DOHH2 (cell line): Measurements from ENCODE around the gene DBNDD1.

Experiments
- H3F3A ChIP-seq: fragments of 200-600 bp; sonication (generic), shearing (Covaris generic); 2 replicates; pipeline ENCODE4 v1.6.0; 2016; ENCODE audit warnings: antibody characterized with exemption, mild to moderate bottlenecking; ENCODE audit not compliant: control insufficient read depth, insufficient read depth
- H3K27ac ChIP-seq: fragments of 200-600 bp; sonication (generic); 2 replicates; pipeline ENCODE4 v1.5.1; 2014; ENCODE audit warnings: low read depth, mild to moderate bottlenecking, low read length, moderate library complexity
- H3K27me3 ChIP-seq: fragments of 200-600 bp; sonication (generic); 2 replicates; pipeline ENCODE4 v1.6.1; 2014; ENCODE audit warnings: mild to moderate bottlenecking, low read length, mixed read lengths; ENCODE audit not compliant: control insufficient read depth
- H3K36me3 ChIP-seq: fragments of 200-600 bp; sonication (generic); 2 replicates; pipeline ENCODE4 v1.6.1; 2014; ENCODE audit warnings: mild to moderate bottlenecking, low read length, moderate library complexity, mixed read lengths; ENCODE audit not compliant: control insufficient read depth
- H3K4me1 ChIP-seq: fragments of 200-600 bp; sonication (generic); 2 replicates; pipeline ENCODE4 v1.6.1; 2014; ENCODE audit warnings: mild to moderate bottlenecking, low read length, mixed read lengths; ENCODE audit not compliant: control insufficient read depth
- H3K4me2 ChIP-seq: fragments of 200-600 bp; sonication (generic); 2 replicates; pipeline ENCODE4 v1.6.0; 2014; ENCODE audit warnings: mild to moderate bottlenecking, low read length, moderate library complexity
- H3K4me3 ChIP-seq: fragments of 200-600 bp; sonication (generic); 2 replicates; pipeline ENCODE4 v1.5.1; 2014; ENCODE audit warnings: mild to moderate bottlenecking, low read length, mixed read lengths
- H3K79me2 ChIP-seq: fragments of 200-600 bp; sonication (generic); 2 replicates; pipeline ENCODE4 v1.6.1; 2014; ENCODE audit warnings: mild to moderate bottlenecking, low read length, mixed read lengths; ENCODE audit not compliant: control insufficient read depth
- H3K9me2 ChIP-seq: fragments of 200-600 bp; sonication (generic); replicated peaks from 2 replicates; pipeline ENCODE4 v1.6.1; 2014; ENCODE audit warnings: mild to moderate bottlenecking, low read length, mixed read lengths; ENCODE audit not compliant: control insufficient read depth
- H3K9me3 ChIP-seq: fragments of 200-600 bp; sonication (generic); 2 replicates; pipeline ENCODE4 v1.6.1; 2014; ENCODE audit warnings: antibody characterized with exemption, low read length, mixed read lengths; ENCODE audit not compliant: control insufficient read depth, insufficient read depth
- H4K20me1 ChIP-seq: fragments of 200-600 bp; sonication (generic); 2 replicates; pipeline ENCODE4 v1.6.0; 2014; ENCODE audit warnings: low read depth, mild to moderate bottlenecking, antibody characterized with exemption, low read length, moderate library complexity; ENCODE audit not compliant: control insufficient read depth, insufficient read depth
- EZH2phosphoT487 ChIP-seq: fragments of 200-600 bp; sonication (generic); IDR thresholded peaks from 2 replicates; pipeline ENCODE4 v1.6.1; 2017; ENCODE audit warnings: borderline replicate concordance, mild to moderate bottlenecking, antibody characterized with exemption, low read length, moderate library complexity, mixed read lengths
- TF ChIP-seq, protein P1 (sequence below): fragments of 200-600 bp; sonication (generic); IDR thresholded peaks from one replicate; pipeline ENCODE4 v1.5.1; 2014; ENCODE audit warnings: antibody characterized with exemption, mild to moderate bottlenecking, low read depth, low read length; ENCODE audit not compliant: poor library complexity, severe bottlenecking

DBNDD1 gene

DNA sequence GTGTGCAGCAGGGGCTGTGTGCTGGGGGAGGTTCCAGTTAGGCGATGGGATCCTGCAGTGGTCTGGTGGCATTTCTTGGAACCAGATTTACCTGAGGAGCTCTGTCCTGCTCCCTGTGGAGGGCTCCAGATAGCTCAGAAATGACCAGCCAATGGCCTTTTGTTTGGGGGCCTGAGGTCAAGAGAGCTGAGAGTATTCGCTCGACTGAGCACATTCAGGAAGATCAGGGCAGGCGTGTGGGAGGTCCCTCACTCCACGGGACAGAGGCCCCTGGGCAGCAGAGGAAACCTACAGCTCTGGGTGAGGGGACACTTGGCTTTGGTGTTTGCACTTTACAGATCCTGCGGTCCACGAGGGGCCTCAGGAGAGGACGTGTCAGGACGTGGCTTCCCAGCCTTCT, 52.5 kb downstream of the DBNDD1 start:
- no peak overlapping the region for H3K27ac ChIP-seq
- no peak overlapping the region for H3K4me3 ChIP-seq
- peaks cover 63% of the 10 kb centered on the region for H3K36me3 ChIP-seq
- H4K20me1 ChIP-seq: peaks cover 3% of the 10 kb centered on the region; the same call in 1 of the 2 replicates
- no peaks in the 10 kb centered on the region for H3K9me2 ChIP-seq
- H3K79me2 ChIP-seq: peaks cover 8% of the 10 kb centered on the region
- TF ChIP-seq, protein P1, sequence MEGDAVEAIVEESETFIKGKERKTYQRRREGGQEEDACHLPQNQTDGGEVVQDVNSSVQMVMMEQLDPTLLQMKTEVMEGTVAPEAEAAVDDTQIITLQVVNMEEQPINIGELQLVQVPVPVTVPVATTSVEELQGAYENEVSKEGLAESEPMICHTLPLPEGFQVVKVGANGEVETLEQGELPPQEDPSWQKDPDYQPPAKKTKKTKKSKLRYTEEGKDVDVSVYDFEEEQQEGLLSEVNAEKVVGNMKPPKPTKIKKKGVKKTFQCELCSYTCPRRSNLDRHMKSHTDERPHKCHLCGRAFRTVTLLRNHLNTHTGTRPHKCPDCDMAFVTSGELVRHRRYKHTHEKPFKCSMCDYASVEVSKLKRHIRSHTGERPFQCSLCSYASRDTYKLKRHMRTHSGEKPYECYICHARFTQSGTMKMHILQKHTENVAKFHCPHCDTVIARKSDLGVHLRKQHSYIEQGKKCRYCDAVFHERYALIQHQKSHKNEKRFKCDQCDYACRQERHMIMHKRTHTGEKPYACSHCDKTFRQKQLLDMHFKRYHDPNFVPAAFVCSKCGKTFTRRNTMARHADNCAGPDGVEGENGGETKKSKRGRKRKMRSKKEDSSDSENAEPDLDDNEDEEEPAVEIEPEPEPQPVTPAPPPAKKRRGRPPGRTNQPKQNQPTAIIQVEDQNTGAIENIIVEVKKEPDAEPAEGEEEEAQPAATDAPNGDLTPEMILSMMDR: no peak
- no peak for TF ChIP-seq EZH2phosphoT487
- peaks cover 62% of the 10 kb centered on the region for H3K4me1 ChIP-seq
- H3K9me3 ChIP-seq: no peaks in the 10 kb centered on the region
- H3F3A ChIP-seq: peaks cover 67% of the 10 kb centered on the region
- H3K27me3 ChIP-seq: no peaks in the 10 kb centered on the region
- no peak overlapping the region for H3K4me2 ChIP-seq

DNA sequence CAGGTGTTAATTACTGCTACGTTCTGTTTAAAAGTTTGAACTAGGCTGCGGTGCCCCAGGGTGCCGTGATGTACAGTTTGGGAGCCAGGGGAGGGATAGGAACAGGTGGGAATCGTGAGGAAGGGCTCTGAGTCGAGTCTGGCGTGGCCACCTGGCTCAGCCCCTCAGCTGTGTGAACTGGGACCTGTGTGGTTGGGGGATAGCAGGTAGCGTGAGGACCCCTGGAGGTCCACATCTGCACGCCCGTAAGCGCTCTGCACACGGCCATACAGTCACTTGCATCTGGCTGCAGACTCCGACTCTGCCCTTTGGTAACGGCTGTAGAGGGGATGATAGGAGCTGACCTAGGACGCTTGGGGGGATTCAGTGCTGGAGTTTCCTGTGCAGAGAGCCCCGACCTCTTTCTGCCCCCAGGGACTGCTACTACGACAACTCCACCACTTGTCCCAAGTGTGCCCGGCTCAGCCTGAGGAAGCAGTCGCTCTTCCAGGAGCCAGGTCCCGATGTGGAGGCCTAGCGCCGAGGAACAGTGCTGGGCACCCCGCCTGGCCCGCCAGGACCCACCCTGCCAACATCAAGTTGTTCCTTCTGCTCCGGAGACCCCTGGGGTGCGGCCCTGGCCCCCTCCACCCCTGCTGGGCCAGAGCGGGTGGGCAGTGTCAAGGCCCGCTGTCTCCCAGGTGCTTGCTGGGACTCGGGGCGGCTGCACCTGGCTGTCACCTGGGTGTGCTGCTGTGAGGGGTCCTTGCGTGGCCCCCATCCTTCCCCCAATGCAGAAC, 53.6 kb downstream of the DBNDD1 start:
- Histone ChIP-seq H3K27me3 (no peaks in the 10 kb centered on the region), H3K79me2 (peaks cover 17% of the 10 kb centered on the region), H3K27ac (no peak overlapping the region; the same call in 1 of the 2 replicates), H3K9me3 (no peaks in the 10 kb centered on the region), H3K9me2 (no peaks in the 10 kb centered on the region), H3K36me3 (peaks cover 75% of the 10 kb centered on the region), H3K4me1 (peaks cover 56% of the 10 kb centered on the region), H3K4me2 (no peak overlapping the region), H3K4me3 (no peak overlapping the region), H4K20me1 (peaks cover 7% of the 10 kb centered on the region; the same call in 1 of the 2 replicates), H3F3A (peaks cover 62% of the 10 kb centered on the region)
- TF ChIP-seq EZH2phosphoT487: no peak
- TF ChIP-seq, protein P1: no peak

DNA sequence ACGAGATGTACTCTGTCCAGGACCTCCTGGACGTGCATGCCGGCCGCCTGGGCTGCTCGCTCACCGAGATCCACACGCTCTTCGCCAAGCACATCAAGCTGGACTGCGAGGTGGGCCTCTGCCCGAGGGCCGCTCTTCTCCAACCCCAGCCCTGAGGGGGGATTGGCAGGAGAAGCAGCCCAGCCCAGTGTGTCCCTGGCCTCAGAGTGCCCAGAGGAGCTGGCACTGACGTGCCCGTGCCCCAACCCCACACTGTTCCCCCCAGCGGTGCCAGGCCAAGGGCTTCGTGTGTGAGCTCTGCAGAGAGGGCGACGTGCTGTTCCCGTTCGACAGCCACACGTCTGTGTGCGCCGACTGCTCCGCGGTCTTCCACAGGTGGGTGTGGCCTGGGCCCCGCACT, 55.1 kb downstream of the DBNDD1 start:
- Histone ChIP-seq H3K27ac (no peak overlapping the region), H3K36me3 (peaks cover 89% of the 10 kb centered on the region), H3K27me3 (no peaks in the 10 kb centered on the region), H3K79me2 (peaks cover 32% of the 10 kb centered on the region), H3K9me3 (no peaks in the 10 kb centered on the region), H4K20me1 (peaks cover 15% of the 10 kb centered on the region), H3K4me2 (no peak overlapping the region), H3F3A (peaks cover 55% of the 10 kb centered on the region), H3K4me3 (no peak overlapping the region), H3K4me1 (peaks cover 44% of the 10 kb centered on the region), H3K9me2 (no peaks in the 10 kb centered on the region)
- no peak for TF ChIP-seq EZH2phosphoT487
- TF ChIP-seq, protein P1: no peak
